ENCODE data around the gene MAPRE3.

- TF ChIP-seq EZH2 (IDR thresholded peaks at IDR 0.05; ENCODE audit: insufficient read depth, poor library complexity, severe bottlenecking) (no peak), EZH2phosphoT487 (IDR thresholded peaks at IDR 0.05; ENCODE audit: insufficient read depth, low read depth) (no peak)
Measured at GRCh38 chr2:27073782-27074181, 103.3 kb downstream of the MAPRE3 start.
